KMS-11 (cell line): ENCODE results near the gene JAKMIP2.
"Not testable (repeated sequence)": the region's sequence is repeated elsewhere in the genome, so short reads cannot be mapped to it uniquely, and the experiment has no call there.

Experiments used
- H2AFZ ChIP-seq: fragments of 200-600 bp; sonication (generic); 2 replicates; pipeline ENCODE4 v1.6.1; 2016; ENCODE audit warnings: antibody characterized with exemption, mixed run types, low read depth
- H3K27ac ChIP-seq: fragments of 200-600 bp; sonication (generic); 2 replicates; pipeline ENCODE4 v1.6.1; 2016; ENCODE audit warnings: mild to moderate bottlenecking, mixed run types
- H3K27me3 ChIP-seq: fragments of 200-600 bp; sonication (generic); 2 replicates; pipeline ENCODE4 v1.6.1; 2017; ENCODE audit warnings: mild to moderate bottlenecking, low read depth, mixed run types, moderate library complexity; ENCODE audit not compliant: insufficient read depth
- H3K36me3 ChIP-seq: fragments of 200-600 bp; sonication (generic); 2 replicates; pipeline ENCODE4 v1.6.1; 2017; ENCODE audit warnings: mild to moderate bottlenecking, mixed run types; ENCODE audit not compliant: insufficient read depth
- H3K4me1 ChIP-seq: fragments of 200-600 bp; sonication (generic); 2 replicates; pipeline ENCODE4 v1.6.1; 2016; ENCODE audit warnings: mild to moderate bottlenecking, low read depth, mixed run types; ENCODE audit not compliant: poor library complexity, severe bottlenecking
- H3K4me2 ChIP-seq: fragments of 200-600 bp; sonication (generic); 2 replicates; pipeline ENCODE4 v1.7.0; 2016; ENCODE audit warnings: mild to moderate bottlenecking, mixed run types
- H3K4me3 ChIP-seq: fragments of 200-600 bp; sonication (generic); IDR thresholded peaks from 2 replicates; pipeline ENCODE4 v1.6.1; 2017; ENCODE audit warnings: low read depth, low read length, mixed read lengths; ENCODE audit not compliant: insufficient read depth
- H3K79me2 ChIP-seq: fragments of 200-600 bp; sonication (generic); 2 replicates; pipeline ENCODE4 v1.6.1; 2016; ENCODE audit warnings: low read depth, mixed run types; ENCODE audit not compliant: insufficient read depth
- H3K9ac ChIP-seq: fragments of 200-600 bp; sonication (generic); 2 replicates; pipeline ENCODE4 v1.6.1; 2016; ENCODE audit warnings: mild to moderate bottlenecking, mixed run types
- H4K20me1 ChIP-seq: fragments of 200-600 bp; sonication (generic); 2 replicates; pipeline ENCODE4 v1.6.1; 2016; ENCODE audit warnings: mild to moderate bottlenecking, mixed run types; ENCODE audit not compliant: insufficient read depth
- TF ChIP-seq, protein P1 (sequence below): fragments of 200-600 bp; sonication (generic); conservative IDR thresholded peaks from 2 replicates; pipeline ENCODE4 v1.6.1; 2017; ENCODE audit warnings: low read depth, mild to moderate bottlenecking, antibody characterized with exemption, low read length, moderate library complexity, mixed read lengths

The JAKMIP2 gene

GRCh38 chr5:147731431-147732290 is 50.9 kb downstream of the JAKMIP2 start:
- no peak overlapping the region for H2AFZ ChIP-seq
- no peak overlapping the region for H3K9ac ChIP-seq
- TF ChIP-seq, protein P1, sequence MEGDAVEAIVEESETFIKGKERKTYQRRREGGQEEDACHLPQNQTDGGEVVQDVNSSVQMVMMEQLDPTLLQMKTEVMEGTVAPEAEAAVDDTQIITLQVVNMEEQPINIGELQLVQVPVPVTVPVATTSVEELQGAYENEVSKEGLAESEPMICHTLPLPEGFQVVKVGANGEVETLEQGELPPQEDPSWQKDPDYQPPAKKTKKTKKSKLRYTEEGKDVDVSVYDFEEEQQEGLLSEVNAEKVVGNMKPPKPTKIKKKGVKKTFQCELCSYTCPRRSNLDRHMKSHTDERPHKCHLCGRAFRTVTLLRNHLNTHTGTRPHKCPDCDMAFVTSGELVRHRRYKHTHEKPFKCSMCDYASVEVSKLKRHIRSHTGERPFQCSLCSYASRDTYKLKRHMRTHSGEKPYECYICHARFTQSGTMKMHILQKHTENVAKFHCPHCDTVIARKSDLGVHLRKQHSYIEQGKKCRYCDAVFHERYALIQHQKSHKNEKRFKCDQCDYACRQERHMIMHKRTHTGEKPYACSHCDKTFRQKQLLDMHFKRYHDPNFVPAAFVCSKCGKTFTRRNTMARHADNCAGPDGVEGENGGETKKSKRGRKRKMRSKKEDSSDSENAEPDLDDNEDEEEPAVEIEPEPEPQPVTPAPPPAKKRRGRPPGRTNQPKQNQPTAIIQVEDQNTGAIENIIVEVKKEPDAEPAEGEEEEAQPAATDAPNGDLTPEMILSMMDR, result no peak
- no peaks in the 10 kb centered on the region for H4K20me1 ChIP-seq
- no peak overlapping the region for H3K4me2 ChIP-seq
- H3K27me3 ChIP-seq, result no peaks in the 10 kb centered on the region
- no peaks in the 10 kb centered on the region for H3K79me2 ChIP-seq
- no peaks in the 10 kb centered on the region for H3K4me1 ChIP-seq
- no peak overlapping the region for H3K27ac ChIP-seq
- H3K36me3 ChIP-seq, result no peaks in the 10 kb centered on the region
- no peak overlapping the region for H3K4me3 ChIP-seq

DNA sequence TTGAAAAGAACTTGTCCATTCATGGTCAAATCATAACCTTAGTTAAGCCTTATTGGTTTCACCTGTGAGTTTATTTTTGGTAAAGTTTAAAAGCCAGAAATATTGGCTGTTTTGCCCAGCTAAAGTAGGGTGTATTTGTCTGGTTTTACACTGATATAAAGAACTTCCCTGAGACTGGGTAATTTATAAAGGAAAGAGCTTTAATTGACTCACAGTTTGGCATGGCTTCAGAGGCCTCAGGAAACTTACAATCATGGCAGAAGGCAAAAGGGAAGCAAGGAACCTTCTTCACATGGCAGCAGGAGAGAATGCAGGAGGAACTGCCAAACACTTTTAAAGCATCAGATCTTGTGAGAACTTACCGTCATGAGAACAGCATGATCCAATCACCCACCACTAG is 55.3 kb downstream of the JAKMIP2 start:
- TF ChIP-seq, protein P1, result no peak
- Histone ChIP-seq H4K20me1 (no peaks in the 10 kb centered on the region), H3K36me3 (no peaks in the 10 kb centered on the region), H2AFZ (no peak overlapping the region), H3K9ac (no peak overlapping the region), H3K4me2 (no peak overlapping the region), H3K4me3 (no peak overlapping the region), H3K79me2 (no peaks in the 10 kb centered on the region), H3K4me1 (no peaks in the 10 kb centered on the region), H3K27ac (no peak overlapping the region), H3K27me3 (no peaks in the 10 kb centered on the region)

GRCh38 chr5:147721191-147721960 is 61.2 kb downstream of the JAKMIP2 start:
- not testable (repeated sequence) for H2AFZ ChIP-seq, H3K79me2 ChIP-seq, H3K27me3 ChIP-seq, H3K4me1 ChIP-seq, H3K9ac ChIP-seq, H3K27ac ChIP-seq, H3K4me2 ChIP-seq, H3K36me3 ChIP-seq, H4K20me1 ChIP-seq, H3K4me3 ChIP-seq

- Histone ChIP-seq H3K79me2 (no peaks in the 10 kb centered on the region), H3K27me3 (no peaks in the 10 kb centered on the region), H3K4me2 (no peak overlapping the region), H4K20me1 (no peaks in the 10 kb centered on the region), H3K27ac (no peak overlapping the region), H3K36me3 (no peaks in the 10 kb centered on the region), H2AFZ (no peak overlapping the region), H3K4me1 (no peaks in the 10 kb centered on the region), H3K4me3 (no peak overlapping the region), H3K9ac (no peak overlapping the region)
- TF ChIP-seq, protein P1, result no peak
Observed at GRCh38 chr5:147713550-147714295, 68.8 kb downstream of the JAKMIP2 start.
